Left lung (tissue), 10 donors: ENCODE results near the gene BAG1. TPM values are rescaled to one million over a fixed set of nuclear protein-coding genes. Genes with fewer than 3 reads are reported as not detected.
A peak's percentile ranks its signal among the peaks of the same experiment; 100 is the strongest.

Source experiments
- ATAC-seq: fragments of 200-7000 bp; cut with Tn5 transposase; one replicate; pipeline ENCODE4 v1.9.1; 2020; ENCODE audit warnings: moderate library complexity
- DNase-seq, 4 donors: peaks; one replicate each; pipeline ENCODE4 v3.0.0-alpha.2; 2013 to 2020
- H3K27ac ChIP-seq, 2 donors: fragments of 200-600 bp; sonication (generic) in 1 of 2; one replicate each; pipeline versions ENCODE4 v1.5.0 to v1.8.0; 2020 to 2021
- H3K27me3 ChIP-seq, 2 donors: fragments of 200-600 bp; sonication (generic) in 1 of 2; one replicate each; pipeline versions ENCODE4 v1.5.0 to v1.8.0; 2020 to 2021
- H3K36me3 ChIP-seq, 2 donors: fragments of 200-600 bp; sonication (generic) in 1 of 2; one replicate each; pipeline versions ENCODE4 v1.5.0 to v1.8.0; 2020 to 2021
- H3K4me1 ChIP-seq, 2 donors: fragments of 200-600 bp; one replicate each; pipeline ENCODE4 v1.8.0; 2021
- H3K4me3 ChIP-seq, 2 donors: fragments of 200-600 bp; sonication (generic) in 1 of 2; one replicate each; pipeline versions ENCODE4 v1.5.0 to v1.8.0; 2020 to 2021; ENCODE audit warnings: mild to moderate bottlenecking in 1 of 2
- H3K9me3 ChIP-seq, 2 donors: fragments of 200-600 bp; sonication (generic) in 1 of 2; one replicate each; pipeline versions ENCODE4 v1.5.0 to v1.8.0; 2020 to 2021
- intact Hi-C, 2 donors: fragments of 100-400 bp; cut with DNase I; formaldehyde crosslinking; loops; one replicate each; pipeline versions ENCODE4 v1.11.2 to v1.14.2; 2022
- polyA plus RNA-seq, 6 donors: library from polyadenylated mRNA; unstranded; fragments of 120-200 nt; gene quantifications; one replicate each; pipeline ENCODE4 v1.2.1, GENCODE V29; 2013; ENCODE audit not compliant: insufficient read length in 6 of 6
- total RNA-seq, 2 donors: library from RNA; stranded (reverse); fragmentation: NEBNext Ultra II Directional; extraction: Animal tissue kit (Norgen Biotek cat#: 25700); gene quantifications; one replicate each; pipeline ENCODE4 v1.2.1, GENCODE V29; 2021
- TF ChIP-seq, protein P1 (sequence below), 2 donors: fragments of 200-600 bp; sonication (generic) in 1 of 2; IDR thresholded peaks; one replicate each; pipeline versions ENCODE4 v1.5.0 to v1.8.0; 2021; ENCODE audit warnings: antibody characterized with exemption in 2 of 2
- donor health status: DM: no; HTN: yes; CAD: no.
- donor health status: DM: no; HTN: no; CAD: no.

Gene BAG1
- total and polyA plus RNA-seq, 8 donors: 52.3 to 111 (median 58.1) TPM

DNA sequence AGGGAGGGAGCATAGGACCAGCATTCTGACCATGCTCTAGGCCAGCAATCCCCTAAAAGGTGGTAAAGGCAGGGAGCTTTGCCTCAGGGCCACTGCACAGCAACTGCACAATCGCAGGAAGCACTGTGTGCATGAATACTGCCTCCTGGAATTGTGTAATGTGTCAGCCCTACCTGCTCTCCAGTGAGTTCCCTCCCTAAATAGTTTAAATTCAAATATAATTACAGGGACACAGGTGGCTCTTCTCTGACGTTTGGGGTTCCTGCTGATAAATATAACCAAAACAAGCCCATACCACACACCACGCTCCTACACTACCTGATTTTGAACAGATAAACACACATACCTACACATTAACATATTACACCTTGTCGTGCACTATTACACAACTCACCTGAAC, 9.0 kb downstream of the BAG1 start:
- H3K36me3 ChIP-seq: peaks cover 5 to 96% of the 10 kb centered on the region in 2 donors
- no peak overlapping the region for H3K4me3 ChIP-seq
- H3K9me3 ChIP-seq: no peaks in the 10 kb centered on the region
- TF ChIP-seq, protein P1, sequence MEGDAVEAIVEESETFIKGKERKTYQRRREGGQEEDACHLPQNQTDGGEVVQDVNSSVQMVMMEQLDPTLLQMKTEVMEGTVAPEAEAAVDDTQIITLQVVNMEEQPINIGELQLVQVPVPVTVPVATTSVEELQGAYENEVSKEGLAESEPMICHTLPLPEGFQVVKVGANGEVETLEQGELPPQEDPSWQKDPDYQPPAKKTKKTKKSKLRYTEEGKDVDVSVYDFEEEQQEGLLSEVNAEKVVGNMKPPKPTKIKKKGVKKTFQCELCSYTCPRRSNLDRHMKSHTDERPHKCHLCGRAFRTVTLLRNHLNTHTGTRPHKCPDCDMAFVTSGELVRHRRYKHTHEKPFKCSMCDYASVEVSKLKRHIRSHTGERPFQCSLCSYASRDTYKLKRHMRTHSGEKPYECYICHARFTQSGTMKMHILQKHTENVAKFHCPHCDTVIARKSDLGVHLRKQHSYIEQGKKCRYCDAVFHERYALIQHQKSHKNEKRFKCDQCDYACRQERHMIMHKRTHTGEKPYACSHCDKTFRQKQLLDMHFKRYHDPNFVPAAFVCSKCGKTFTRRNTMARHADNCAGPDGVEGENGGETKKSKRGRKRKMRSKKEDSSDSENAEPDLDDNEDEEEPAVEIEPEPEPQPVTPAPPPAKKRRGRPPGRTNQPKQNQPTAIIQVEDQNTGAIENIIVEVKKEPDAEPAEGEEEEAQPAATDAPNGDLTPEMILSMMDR (IDR thresholded peaks at IDR 0.05): no peak
- H3K27ac ChIP-seq: no peak overlapping the region
- no peaks in the 10 kb centered on the region for H3K4me1 ChIP-seq
- ATAC-seq: no peak
- intact Hi-C loops: no loop called here
- DNase-seq: no peak
- no peaks in the 10 kb centered on the region for H3K27me3 ChIP-seq

DNA sequence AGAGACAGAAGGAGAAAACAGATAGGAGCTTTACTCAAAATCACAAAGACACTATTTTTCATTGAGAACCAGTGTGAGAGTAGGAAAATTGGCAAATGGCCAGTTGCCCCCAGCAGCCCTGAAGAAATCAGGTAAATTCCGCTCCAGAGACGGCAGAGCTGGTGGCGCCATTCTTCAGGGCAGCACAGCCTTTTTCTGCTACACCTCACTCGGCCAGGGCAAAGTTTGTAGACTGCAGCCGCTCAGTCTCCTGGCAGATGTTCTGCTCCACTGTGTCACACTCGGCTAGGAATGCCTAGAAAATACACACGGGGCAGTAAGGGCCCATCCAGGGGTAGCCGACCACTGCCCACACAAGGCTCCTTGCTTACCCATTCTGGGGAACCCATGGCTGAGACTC, 9.5 kb downstream of the BAG1 start:
- no peak for ATAC-seq
- TF ChIP-seq, protein P1 (IDR thresholded peaks at IDR 0.05): no peak
- Histone ChIP-seq H3K4me1 (no peaks in the 10 kb centered on the region), H3K27ac (no peak overlapping the region), H3K36me3 (peaks cover 5 to 96% of the 10 kb centered on the region in 2 donors), H3K27me3 (no peaks in the 10 kb centered on the region), H3K9me3 (no peaks in the 10 kb centered on the region), H3K4me3 (no peak overlapping the region)
- no peak for DNase-seq
- intact Hi-C loops: no loop called here

DNA sequence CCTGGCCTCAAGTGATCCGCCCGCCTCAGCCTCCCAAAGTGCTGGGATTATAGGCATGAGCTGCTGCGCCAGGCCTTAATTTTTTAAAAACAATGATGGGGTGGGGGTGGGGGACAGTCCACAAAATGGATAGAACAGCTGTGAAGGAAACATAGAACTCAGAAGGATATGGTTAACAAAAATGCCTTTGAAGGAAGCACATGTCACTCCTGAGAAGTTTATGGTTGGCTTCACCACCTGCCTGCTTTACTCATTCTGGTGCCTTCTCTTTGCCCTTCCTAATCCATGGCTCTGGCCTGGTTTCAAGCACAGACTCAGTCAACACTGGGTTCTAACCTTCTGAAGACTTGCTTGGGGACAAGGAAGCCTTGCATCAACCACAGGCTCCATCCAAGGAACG, 10.3 kb downstream of the BAG1 start:
- TF ChIP-seq, protein P1 (IDR thresholded peaks at IDR 0.05): no peak
- H3K27ac ChIP-seq: no peak overlapping the region
- DNase-seq: no peak
- no peak for ATAC-seq
- no peaks in the 10 kb centered on the region for H3K4me1 ChIP-seq
- no peaks in the 10 kb centered on the region for H3K27me3 ChIP-seq
- no peaks in the 10 kb centered on the region for H3K9me3 ChIP-seq
- intact Hi-C loops: no loop called here
- peaks cover 5 to 88% of the 10 kb centered on the region in 2 donors for H3K36me3 ChIP-seq
- H3K4me3 ChIP-seq: no peak overlapping the region

DNA sequence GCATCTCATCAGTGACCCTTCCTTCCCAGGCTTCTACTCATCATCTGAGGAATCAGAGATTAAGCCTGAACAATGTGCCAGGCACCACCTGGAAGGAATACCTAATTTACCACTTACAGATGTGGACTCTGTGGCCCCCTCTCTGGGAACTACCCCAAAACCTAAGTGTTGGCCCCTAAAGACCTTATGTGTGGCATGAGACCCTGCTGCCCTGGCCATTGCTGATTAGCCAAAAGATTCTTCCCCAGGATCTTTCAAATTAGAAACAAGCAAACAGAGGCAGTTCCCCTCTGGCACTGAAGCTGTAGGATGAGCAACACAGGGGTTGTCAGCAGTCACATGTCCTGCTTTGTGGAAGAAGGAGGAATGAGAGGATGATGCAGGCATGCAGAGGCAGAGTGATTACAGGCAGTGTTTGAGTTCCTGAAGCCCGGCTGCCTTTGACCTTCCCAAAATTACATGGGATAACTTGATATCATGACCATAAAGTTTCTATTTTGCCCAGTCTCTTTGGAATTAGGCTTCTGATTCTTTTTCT, 14.0 kb downstream of the BAG1 start:
- DNase-seq (no peak), ATAC-seq (peak; percentile 58)
- intact Hi-C loops: no loop called here
- H3K9me3 ChIP-seq: no peaks in the 10 kb centered on the region
- H3K27me3 ChIP-seq: no peaks in the 10 kb centered on the region
- TF ChIP-seq, protein P1 (IDR thresholded peaks at IDR 0.05): no peak
- peaks cover 0 to 61% of the 10 kb centered on the region in 2 donors for H3K36me3 ChIP-seq
- no peak overlapping the region for H3K4me3 ChIP-seq
- no peak overlapping the region for H3K27ac ChIP-seq
- no peaks in the 10 kb centered on the region for H3K4me1 ChIP-seq

DNA sequence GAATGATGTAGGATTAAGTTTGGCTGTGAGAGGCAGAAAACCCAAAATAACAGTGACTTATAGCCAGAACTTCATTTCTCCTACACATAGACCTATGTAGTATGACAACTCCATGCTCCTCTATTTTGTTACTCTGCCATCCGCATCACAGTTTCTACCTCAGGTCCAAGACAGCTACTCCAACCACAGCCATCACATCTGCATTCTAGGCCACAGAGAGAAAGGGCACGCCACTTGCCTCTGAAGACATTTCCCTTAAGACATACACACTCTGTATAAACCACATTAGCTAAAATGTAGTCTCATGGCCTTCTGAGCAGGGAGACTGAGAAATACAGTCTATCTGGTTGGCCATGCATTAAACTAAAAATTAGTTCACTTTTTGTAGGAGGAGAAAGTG, 14.5 kb downstream of the BAG1 start:
- TF ChIP-seq, protein P1 (IDR thresholded peaks at IDR 0.05): no peak
- intact Hi-C loops: no loop called here
- DNase-seq: no peak
- H3K4me3 ChIP-seq: no peak overlapping the region
- H3K9me3 ChIP-seq: no peaks in the 10 kb centered on the region
- no peak overlapping the region for H3K27ac ChIP-seq
- H3K4me1 ChIP-seq: no peaks in the 10 kb centered on the region
- no peaks in the 10 kb centered on the region for H3K27me3 ChIP-seq
- H3K36me3 ChIP-seq: peaks cover 0 to 56% of the 10 kb centered on the region in 2 donors
- no peak for ATAC-seq
